Measurements from ENCODE around the gene FAN1. TPM values are rescaled to one million over a fixed set of nuclear protein-coding genes. Genes with fewer than 3 reads are reported as not detected.
A peak's percentile ranks its signal among the peaks of the same experiment; 100 is the strongest.

Gene FAN1
- total RNA-seq, 1 experiment from 2014 or later: 43.1 TPM

GRCh38 chr15:30953731-30954378 lies 50.1 kb downstream of the FAN1 start:
- Histone ChIP-seq H3K9ac (ENCODE audit: low read length) (no peak overlapping the region), H3K9me2 (replicated peaks; ENCODE audit: insufficient read depth, low read length) (no peaks in the 10 kb centered on the region), H2AFZ (ENCODE audit: low read length) (no peak overlapping the region), H3K27me3 (ENCODE audit: low read length) (no peaks in the 10 kb centered on the region), H3K79me2 (ENCODE audit: low read length) (no peaks in the 10 kb centered on the region), H3K36me3 (ENCODE audit: insufficient read depth, low read length) (peaks cover 31% of the 10 kb centered on the region), H4K20me1 (ENCODE audit: insufficient read depth, low read depth, low read length) (no peaks in the 10 kb centered on the region), H3K4me2 (ENCODE audit: low read depth, low read length, poor library complexity, severe bottlenecking) (no peak overlapping the region), H3K4me1 (ENCODE audit: low read length) (no peaks in the 10 kb centered on the region), H3K9me3 (ENCODE audit: low read length) (0 out of 2 replicates have a peak, but pooled peaks cover 4% of the 10 kb centered on the region), H3K27ac (ENCODE audit: low read length) (no peak overlapping the region), H3K4me3 (ENCODE audit: low read length) (no peak overlapping the region)
- no peak for DNase-seq

- Histone ChIP-seq H2AFZ (ENCODE audit: low read length) (no peak overlapping the region), H3K27ac (ENCODE audit: low read length) (no peak overlapping the region), H3K4me1 (ENCODE audit: low read length) (no peaks in the 10 kb centered on the region), H3K4me3 (ENCODE audit: low read length) (no peak overlapping the region), H3K9ac (ENCODE audit: low read length) (no peak overlapping the region), H3K36me3 (ENCODE audit: insufficient read depth, low read length) (peaks cover 23% of the 10 kb centered on the region), H3K4me2 (ENCODE audit: low read depth, low read length, poor library complexity, severe bottlenecking) (no peak overlapping the region), H3K9me3 (ENCODE audit: low read length) (no peaks in the 10 kb centered on the region), H4K20me1 (ENCODE audit: insufficient read depth, low read depth, low read length) (no peaks in the 10 kb centered on the region), H3K9me2 (replicated peaks; ENCODE audit: insufficient read depth, low read length) (no peaks in the 10 kb centered on the region), H3K79me2 (ENCODE audit: low read length) (no peaks in the 10 kb centered on the region), H3K27me3 (ENCODE audit: low read length) (no peaks in the 10 kb centered on the region)
- no peak for DNase-seq
Observed at GRCh38 chr15:30954674-30955073, 51.0 kb downstream of the FAN1 start.

GRCh38 chr15:30956216-30957124 lies 52.8 kb downstream of the FAN1 start:
- Histone ChIP-seq H3K9me3 (ENCODE audit: low read length) (no peaks in the 10 kb centered on the region), H3K4me3 (ENCODE audit: low read length) (no peak overlapping the region), H3K27ac (ENCODE audit: low read length) (no peak overlapping the region), H3K36me3 (ENCODE audit: insufficient read depth, low read length) (peaks cover 19% of the 10 kb centered on the region), H3K79me2 (ENCODE audit: low read length) (no peaks in the 10 kb centered on the region), H3K9me2 (replicated peaks; ENCODE audit: insufficient read depth, low read length) (no peaks in the 10 kb centered on the region), H4K20me1 (ENCODE audit: insufficient read depth, low read depth, low read length) (no peaks in the 10 kb centered on the region), H3K4me1 (ENCODE audit: low read length) (no peaks in the 10 kb centered on the region), H3K9ac (ENCODE audit: low read length) (no peak overlapping the region), H3K27me3 (ENCODE audit: low read length) (no peaks in the 10 kb centered on the region), H3K4me2 (ENCODE audit: low read depth, low read length, poor library complexity, severe bottlenecking) (no peak overlapping the region), H2AFZ (ENCODE audit: low read length) (no peak overlapping the region)
- DNase-seq: no peak

- no peak overlapping the region for H3K4me3 ChIP-seq (ENCODE audit: low read length)
- peaks cover 13% of the 10 kb centered on the region for H3K4me1 ChIP-seq (ENCODE audit: low read length)
- H4K20me1 ChIP-seq (ENCODE audit: insufficient read depth, low read depth, low read length): no peaks in the 10 kb centered on the region
- H2AFZ ChIP-seq (ENCODE audit: low read length): no peak overlapping the region
- no peaks in the 10 kb centered on the region for H3K27me3 ChIP-seq (ENCODE audit: low read length)
- no peaks in the 10 kb centered on the region for H3K9me2 ChIP-seq (replicated peaks; ENCODE audit: insufficient read depth, low read length)
- H3K9ac ChIP-seq (ENCODE audit: low read length): no peak overlapping the region
- H3K9me3 ChIP-seq (ENCODE audit: low read length): no peaks in the 10 kb centered on the region
- H3K79me2 ChIP-seq (ENCODE audit: low read length): no peaks in the 10 kb centered on the region
- no peak for DNase-seq
- H3K36me3 ChIP-seq (ENCODE audit: insufficient read depth, low read length): peaks cover 11% of the 10 kb centered on the region
- H3K27ac ChIP-seq (ENCODE audit: low read length): no peak overlapping the region
- no peak overlapping the region for H3K4me2 ChIP-seq (ENCODE audit: low read depth, low read length, poor library complexity, severe bottlenecking)
Observed at GRCh38 chr15:30958219-30958618, 54.5 kb downstream of the FAN1 start.

GRCh38 chr15:30962079-30962478 lies 58.4 kb downstream of the FAN1 start:
- Histone ChIP-seq H3K9me2 (replicated peaks; ENCODE audit: insufficient read depth, low read length) (no peaks in the 10 kb centered on the region), H3K4me3 (ENCODE audit: low read length) (no peak overlapping the region), H3K4me2 (ENCODE audit: low read depth, low read length, poor library complexity, severe bottlenecking) (peak overlapping the region; percentile 12), H4K20me1 (ENCODE audit: insufficient read depth, low read depth, low read length) (no peaks in the 10 kb centered on the region), H3K36me3 (ENCODE audit: insufficient read depth, low read length) (no peaks in the 10 kb centered on the region; the same call in 1 of the 2 replicates), H3K79me2 (ENCODE audit: low read length) (no peaks in the 10 kb centered on the region), H3K27me3 (ENCODE audit: low read length) (no peaks in the 10 kb centered on the region), H3K9me3 (ENCODE audit: low read length) (no peaks in the 10 kb centered on the region), H3K4me1 (ENCODE audit: low read length) (peaks cover 13% of the 10 kb centered on the region), H3K9ac (ENCODE audit: low read length) (no peak overlapping the region), H2AFZ (ENCODE audit: low read length) (no peak overlapping the region), H3K27ac (ENCODE audit: low read length) (peak overlapping the region; percentile 28; the same call in 1 of the 2 replicates)
- DNase-seq: no peak

- Histone ChIP-seq H3K79me2 (ENCODE audit: low read length) (no peaks in the 10 kb centered on the region), H3K9me2 (replicated peaks; ENCODE audit: insufficient read depth, low read length) (no peaks in the 10 kb centered on the region), H3K9me3 (ENCODE audit: low read length) (no peaks in the 10 kb centered on the region), H3K36me3 (ENCODE audit: insufficient read depth, low read length) (no peaks in the 10 kb centered on the region; the same call in 1 of the 2 replicates), H2AFZ (ENCODE audit: low read length) (no peak overlapping the region), H4K20me1 (ENCODE audit: insufficient read depth, low read depth, low read length) (no peaks in the 10 kb centered on the region), H3K27me3 (ENCODE audit: low read length) (no peaks in the 10 kb centered on the region), H3K27ac (ENCODE audit: low read length) (peak overlapping the region; percentile 28; the same call in 1 of the 2 replicates), H3K4me1 (ENCODE audit: low read length) (peaks cover 13% of the 10 kb centered on the region), H3K4me2 (ENCODE audit: low read depth, low read length, poor library complexity, severe bottlenecking) (peak overlapping the region; percentile 12), H3K4me3 (ENCODE audit: low read length) (no peak overlapping the region), H3K9ac (ENCODE audit: low read length) (no peak overlapping the region)
- DNase-seq: no peak
Observed at GRCh38 chr15:30962659-30963058, 58.9 kb downstream of the FAN1 start.

- Histone ChIP-seq H3K27me3 (ENCODE audit: low read length) (no peaks in the 10 kb centered on the region), H3K9me2 (replicated peaks; ENCODE audit: insufficient read depth, low read length) (no peaks in the 10 kb centered on the region), H3K4me3 (ENCODE audit: low read length) (no peak overlapping the region), H3K79me2 (ENCODE audit: low read length) (no peaks in the 10 kb centered on the region), H3K27ac (ENCODE audit: low read length) (no peak overlapping the region), H4K20me1 (ENCODE audit: insufficient read depth, low read depth, low read length) (no peaks in the 10 kb centered on the region), H3K9me3 (ENCODE audit: low read length) (no peaks in the 10 kb centered on the region), H2AFZ (ENCODE audit: low read length) (no peak overlapping the region), H3K9ac (ENCODE audit: low read length) (no peak overlapping the region), H3K4me2 (ENCODE audit: low read depth, low read length, poor library complexity, severe bottlenecking) (no peak overlapping the region), H3K36me3 (ENCODE audit: insufficient read depth, low read length) (no peaks in the 10 kb centered on the region; the same call in 1 of the 2 replicates), H3K4me1 (ENCODE audit: low read length) (peaks cover 13% of the 10 kb centered on the region)
- DNase-seq: no peak
Observed at GRCh38 chr15:30963681-30964080, 60.0 kb downstream of the FAN1 start.

GRCh38 chr15:30969724-30970123 lies 66.0 kb downstream of the FAN1 start:
- Histone ChIP-seq H4K20me1 (ENCODE audit: insufficient read depth, low read depth, low read length) (no peaks in the 10 kb centered on the region), H3K4me2 (ENCODE audit: low read depth, low read length, poor library complexity, severe bottlenecking) (no peak overlapping the region), H3K27ac (ENCODE audit: low read length) (no peak overlapping the region), H3K79me2 (ENCODE audit: low read length) (peaks cover 14% of the 10 kb centered on the region; the same call in 1 of the 2 replicates), H3K36me3 (ENCODE audit: insufficient read depth, low read length) (peaks cover 6% of the 10 kb centered on the region; the same call in 1 of the 2 replicates), H3K27me3 (ENCODE audit: low read length) (no peaks in the 10 kb centered on the region), H2AFZ (ENCODE audit: low read length) (no peak overlapping the region), H3K9me2 (replicated peaks; ENCODE audit: insufficient read depth, low read length) (no peaks in the 10 kb centered on the region), H3K4me3 (ENCODE audit: low read length) (no peak overlapping the region), H3K4me1 (ENCODE audit: low read length) (peaks cover 12% of the 10 kb centered on the region), H3K9ac (ENCODE audit: low read length) (no peak overlapping the region), H3K9me3 (ENCODE audit: low read length) (no peaks in the 10 kb centered on the region)
- no peak for DNase-seq
